Psoas muscle (tissue), 8 donors: Measurements from ENCODE around the gene HES5. TPM values are rescaled to one million over a fixed set of nuclear protein-coding genes. Genes with fewer than 3 reads are reported as not detected.

Source experiments
- ATAC-seq, 4 donors: fragments of 200-7000 bp; cut with Tn5 transposase; one replicate each; pipeline ENCODE4 v1.9.1; 2020; ENCODE audit warnings: moderate library complexity in 3 of 4, mild to moderate bottlenecking in 2 of 4
- DNase-seq, 2 donors: peaks; one replicate each; pipeline ENCODE4 v3.0.0-alpha.2; 2020
- H3K27ac ChIP-seq: fragments of 200-600 bp; one replicate; pipeline ENCODE4 v1.8.0; 2022
- H3K27me3 ChIP-seq, 3 donors: fragments of 200-600 bp in 1 of 3; one replicate each; pipeline versions ENCODE4 v1.6.1 to v1.8.0; 2013 to 2022; ENCODE audit warnings: low read length in 2 of 3, mild to moderate bottlenecking in 2 of 3, moderate library complexity in 1 of 3; ENCODE audit not compliant: insufficient read depth in 3 of 3
- H3K36me3 ChIP-seq, 2 donors: fragments of 200-600 bp in 1 of 2; one replicate each; pipeline versions ENCODE4 v1.6.1 to v1.8.0; 2013 to 2022; ENCODE audit warnings: low read depth in 1 of 2, mild to moderate bottlenecking in 1 of 2, moderate library complexity in 1 of 2; ENCODE audit not compliant: insufficient read depth in 1 of 2
- H3K4me1 ChIP-seq: fragments of 200-600 bp; one replicate; pipeline ENCODE4 v1.8.0; 2022
- H3K4me3 ChIP-seq: fragments of 200-600 bp; one replicate; pipeline ENCODE4 v1.8.0; 2022; ENCODE audit warnings: mild to moderate bottlenecking
- H3K9me3 ChIP-seq: fragments of 200-600 bp; one replicate; pipeline ENCODE4 v1.8.0; 2022
- CTCF ChIP-seq: fragments of 200-600 bp; IDR thresholded peaks from one replicate; pipeline ENCODE4 v1.8.0; 2022; ENCODE audit warnings: antibody characterized with exemption
- WGBS, 3 donors: extraction: QIAGEN DNeasy Blood & Tissue Kit; methylation state at CpG; one replicate each; pipeline versions ENCODE4 v1.1.6 to v1.1.7; 2013; 5-methylcytosine and 5-hydroxymethylcytosine counted together
- intact Hi-C, 2 donors: fragments of 100-400 bp; cut with DNase I; formaldehyde crosslinking; loops; one replicate each; pipeline versions ENCODE4 v1.11.0 to v1.14.2; 2022
- polyA plus RNA-seq, 3 donors: library from polyadenylated mRNA; stranded (reverse); fragments of 200-250 nt; gene quantifications; one replicate each; pipeline ENCODE4 v1.2.3, GENCODE V29; 2013
- total RNA-seq, 4 donors: library from RNA; stranded (reverse); fragmentation: NEBNext Ultra II Directional in 2 of 4; extraction: Animal tissue kit (Norgen Biotek cat#: 25700) in 2 of 4; gene quantifications; one replicate each; pipeline versions ENCODE4 v1.2.1 to v1.2.4, GENCODE V29; 2021 to 2023
- donor health status: healthy with polysubstance abuse.
- donor health status: DM: no; HTN: no; CAD: no; lungs with moderate emphysema.
- donor health status: Bipolar disorder and iron deficiency.
- donor health status: healthy.
- donor health status: DM: yes; HTN: yes; CAD: no.
- donor health status: DM: no; HTN: no; CAD: no.
- donor health status: DM: no; HTN: no; CAD: no.
- donor health status: DM: yes; HTN: yes; CAD: no.

Gene HES5
- total and polyA plus RNA-seq, 7 donors, result 0.13 to 0.77 (median 0.28) TPM; not detected in 1

GRCh38 chr1:2483026-2483425 lies 47.0 kb downstream of the HES5 start:
- no peaks in the 10 kb centered on the region for H3K36me3 ChIP-seq
- TF ChIP-seq CTCF, result no peak
- 87 to 88% (median 87%) methylated on average over 13 of the region's 13 CpGs for WGBS, 3 donors

DNA sequence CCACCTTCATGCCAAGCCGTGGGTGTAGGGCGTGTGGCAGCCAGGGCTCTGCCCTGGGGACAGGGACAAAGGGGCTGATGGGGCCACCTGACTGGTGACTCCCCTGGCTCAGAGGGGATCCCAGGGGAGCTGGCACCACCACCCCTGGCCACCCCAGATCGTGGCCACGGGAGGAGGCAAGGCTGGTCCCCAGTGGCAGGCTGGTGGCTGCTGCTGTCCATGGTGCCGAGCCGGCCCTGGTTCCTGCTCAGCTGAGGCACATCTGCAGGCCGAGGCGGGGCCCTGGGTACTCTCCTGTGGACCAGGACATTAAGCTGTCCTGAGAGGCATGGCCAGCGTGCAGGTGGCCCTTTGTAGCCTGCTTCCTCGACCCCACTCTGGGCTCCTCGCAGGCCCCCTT lies 47.5 kb downstream of the HES5 start:
- intact Hi-C loops, result no loop called here
- no peak for ATAC-seq
- Histone ChIP-seq H3K27me3 (no peaks in the 10 kb centered on the region), H3K36me3 (no peaks in the 10 kb centered on the region), H3K4me3 (no peak overlapping the region), H3K9me3 (no peaks in the 10 kb centered on the region), H3K27ac (no peak overlapping the region), H3K4me1 (no peaks in the 10 kb centered on the region)
- TF ChIP-seq CTCF, result no peak
- DNase-seq, result no peak
- WGBS, 3 donors, result 67 to 76% (median 72%) methylated on average over 11 of the region's 11 CpGs

More at GRCh38 chr1:2483026-2483425, 47.0 kb downstream of the HES5 start:
- no peaks in the 10 kb centered on the region for H3K27me3 ChIP-seq
- no peaks in the 10 kb centered on the region for H3K4me1 ChIP-seq
- H3K4me3 ChIP-seq, result no peak overlapping the region
- DNase-seq (no peak), ATAC-seq (no peak)
- no peaks in the 10 kb centered on the region for H3K9me3 ChIP-seq
- intact Hi-C loops, result no loop called here
- no peak overlapping the region for H3K27ac ChIP-seq

- intact Hi-C loops, result no loop called here
- H3K9me3 ChIP-seq, result no peaks in the 10 kb centered on the region
- H3K27ac ChIP-seq, result no peak overlapping the region
- ATAC-seq, result no peak
- H3K27me3 ChIP-seq, result no peaks in the 10 kb centered on the region
- no peak overlapping the region for H3K4me3 ChIP-seq
- H3K36me3 ChIP-seq, result no peaks in the 10 kb centered on the region
- no peaks in the 10 kb centered on the region for H3K4me1 ChIP-seq
- WGBS, 3 donors, result 67 to 81% (median 71%) methylated on average over 9 to 10 of the region's 10 CpGs
- TF ChIP-seq CTCF, result no peak
- no peak for DNase-seq
Observed at GRCh38 chr1:2481885-2482284, 48.2 kb downstream of the HES5 start.

- peak in 2 of 4 donors; percentile 29 to 37 for ATAC-seq
- no peak for DNase-seq
- H3K4me1 ChIP-seq, result no peaks in the 10 kb centered on the region
- no peak overlapping the region for H3K4me3 ChIP-seq
- H3K9me3 ChIP-seq, result no peaks in the 10 kb centered on the region
- H3K36me3 ChIP-seq, result no peaks in the 10 kb centered on the region
- H3K27me3 ChIP-seq, result no peaks in the 10 kb centered on the region
- H3K27ac ChIP-seq, result no peak overlapping the region
- TF ChIP-seq CTCF, result no peak
- 55 to 76% (median 58%) methylated on average over 12 of the region's 12 CpGs for WGBS, 3 donors
- intact Hi-C loops, result no loop called here
Observed at GRCh38 chr1:2480986-2481364, 49.1 kb downstream of the HES5 start.

GRCh38 chr1:2480236-2480985 lies 49.7 kb downstream of the HES5 start:
- H3K27ac ChIP-seq, result no peak overlapping the region
- 62 to 74% (median 64%) methylated on average over 18 of the region's 18 CpGs for WGBS, 3 donors
- ATAC-seq, result no peak
- H3K4me3 ChIP-seq, result no peak overlapping the region
- DNase-seq, result no peak
- peaks cover 3% of the 10 kb centered on the region for H3K4me1 ChIP-seq
- TF ChIP-seq CTCF, result no peak
- no peaks in the 10 kb centered on the region for H3K36me3 ChIP-seq
- no peaks in the 10 kb centered on the region for H3K27me3 ChIP-seq
- intact Hi-C loops, result no loop called here
- no peaks in the 10 kb centered on the region for H3K9me3 ChIP-seq
